HepG2 (cell line): ENCODE data around the gene TWIST2. TPM values are rescaled to one million over a fixed set of nuclear protein-coding genes. Genes with fewer than 3 reads are reported as not detected.

ENCODE experiments used
- AGO1 ChIP-seq: fragments of 200-400 bp; formaldehyde crosslinking; IDR thresholded peaks from 2 replicates; pipeline ENCODE4 v1.6.1; 2017; ENCODE audit warnings: mild to moderate bottlenecking, low read depth, low read length, moderate library complexity; ENCODE audit not compliant: poor library complexity, severe bottlenecking
- ARID5B ChIP-seq: IDR thresholded peaks from 2 replicates; pipeline ENCODE4 v1.4.0; 2020; ENCODE audit warnings: mild to moderate bottlenecking, missing genetic modification reagents
- BHLHE40 ChIP-seq: IDR thresholded peaks from 2 replicates; pipeline ENCODE4 v1.6.1; 2011; ENCODE audit warnings: low read length, improper control_type of control experiment
- CREB1 ChIP-seq, 2 experiments: fragments of 450-650 bp in 1 of 2; IDR thresholded peaks; 2 replicates each; pipeline ENCODE4 v1.6.1; 2016 to 2017; ENCODE audit warnings: control low read depth in 1 of 2, mild to moderate bottlenecking in 1 of 2, missing compliant biosample characterization in 1 of 2, missing genetic modification characterization in 1 of 2
- HNRNPL ChIP-seq: fragments of 200-400 bp; formaldehyde crosslinking; IDR thresholded peaks from 2 replicates; pipeline ENCODE4 v1.6.1; 2017; ENCODE audit warnings: mild to moderate bottlenecking, low read depth, low read length
- LBX2 ChIP-seq: sonication (generic); formaldehyde crosslinking; IDR thresholded peaks from 2 replicates; pipeline ENCODE4 v1.5.0; 2020; ENCODE audit warnings: missing genetic modification reagents, mild to moderate bottlenecking, borderline replicate concordance
- NR2F1 ChIP-seq, 2 experiments: fragments of 450-650 bp in 1 of 2; formaldehyde crosslinking in 1 of 2; IDR thresholded peaks; 2 replicates each; pipeline versions ENCODE4 v1.5.0 to v1.6.1; 2016 to 2020; ENCODE audit warnings: mild to moderate bottlenecking in 1 of 2, missing compliant biosample characterization in 1 of 2, missing genetic modification reagents in 1 of 2, moderate library complexity in 1 of 2
- PATZ1 ChIP-seq: sonication (generic); formaldehyde crosslinking; IDR thresholded peaks from 2 replicates; pipeline ENCODE4 v1.4.0; 2020; ENCODE audit warnings: missing genetic modification reagents
- RBM39 ChIP-seq: fragments of 200-400 bp; formaldehyde crosslinking; IDR thresholded peaks from one replicate; pipeline ENCODE4 v1.6.1; 2018; ENCODE audit warnings: antibody characterized with exemption, mild to moderate bottlenecking, low read depth, low read length; ENCODE audit not compliant: poor library complexity, severe bottlenecking
- SRSF1 ChIP-seq: fragments of 200-400 bp; formaldehyde crosslinking; optimal IDR thresholded peaks from 2 replicates; pipeline ENCODE3; 2017; ENCODE audit warnings: mild to moderate bottlenecking, low read depth, low read length, moderate library complexity
- THAP11 ChIP-seq: IDR thresholded peaks from 2 replicates; pipeline ENCODE4 v1.6.1; 2016; ENCODE audit warnings: missing biosample characterization, missing genetic modification reagents
- TP53 ChIP-seq: sonication (generic); formaldehyde crosslinking; conservative IDR thresholded peaks from 2 replicates; pipeline ENCODE4 v1.4.0; 2020; ENCODE audit warnings: missing genetic modification reagents
- ZNF569 ChIP-seq: sonication (generic); formaldehyde crosslinking; IDR thresholded peaks from 2 replicates; pipeline ENCODE4 v1.5.0; 2020; ENCODE audit warnings: mild to moderate bottlenecking, missing genetic modification reagents, moderate library complexity, borderline replicate concordance
- ZNF609 ChIP-seq: sonication (generic); formaldehyde crosslinking; IDR thresholded peaks from 2 replicates; pipeline ENCODE4 v1.4.0; 2020; ENCODE audit warnings: mild to moderate bottlenecking, missing genetic modification reagents, borderline replicate concordance
- ZNF768 ChIP-seq: sonication (generic); formaldehyde crosslinking; IDR thresholded peaks from 2 replicates; pipeline ENCODE4 v1.4.0; 2020; ENCODE audit warnings: missing genetic modification reagents
- polyA plus RNA-seq, 8 experiments: library from polyadenylated mRNA; depleted of rRNA in 3 of 8; stranded (reverse) in 7 of 8; unstranded in 1 of 8; fragments of >200 nt; fragmentation: Illumina TruSeq in 4 of 8; extraction: Trizol in 4 of 8; gene quantifications; 2 replicates each; pipeline versions ENCODE4 v1.2.1 to v1.2.3, GENCODE V29; 2011 to 2016; ENCODE audit warnings: low read depth in 4 of 8, missing spikeins in 1 of 8, mixed read lengths in 1 of 8; ENCODE audit not compliant: insufficient read depth in 1 of 8
- total RNA-seq, 5 experiments: library from RNA; depleted of rRNA; stranded (reverse); fragments of >200 nt; fragmentation: Illumina TruSeq; extraction: Trizol; gene quantifications; 2 replicates each; pipeline ENCODE4 v1.2.3, GENCODE V29; 2016; ENCODE audit warnings: low read depth in 1 of 5

TWIST2 gene
- total and polyA plus RNA-seq, 2 of the 13 experiments (the other 11 are each of a cell fraction or from before 2014, with no cell fraction given): 0.08 to 0.11 TPM

- TF ChIP-seq TP53 (CRISPR knock-in tag): no peak
- TF ChIP-seq ARID5B (CRISPR knock-in tag): no peak
- TF ChIP-seq RBM39: peak; percentile 28
- no peak for TF ChIP-seq CREB1 (IDR thresholded peaks at IDR 0.05)
- no peak for TF ChIP-seq CREB1 (CRISPR knock-in tag; IDR thresholded peaks at IDR 0.05)
- 0 out of 2 replicates have a peak, but pooled peaks have one; percentile 10 for TF ChIP-seq ZNF768 (CRISPR knock-in tag)
- TF ChIP-seq HNRNPL: peak; percentile 44; the same call in 1 of the 2 replicates
- no peak for TF ChIP-seq LBX2
- TF ChIP-seq NR2F1 (CRISPR knock-in tag; IDR thresholded peaks at IDR 0.05): peak; percentile 34 to 43; a peak in 1 of 4 replicates
- TF ChIP-seq PATZ1 (CRISPR knock-in tag): peak; percentile 45; the same call in 1 of the 2 replicates
- no peak for TF ChIP-seq ZNF569 (CRISPR knock-in tag)
- peak; percentile 65 for TF ChIP-seq AGO1
- peak; percentile 22; the same call in 1 of the 2 replicates for TF ChIP-seq BHLHE40
- no peak for TF ChIP-seq ZNF609
- no peak for TF ChIP-seq THAP11 (CRISPR knock-in tag)
- peak; percentile 22 for TF ChIP-seq SRSF1
Measured at GRCh38 chr2:238908960-238909951, 61.4 kb downstream of the TWIST2 start (continued).
